ENCODE results near the gene ABCB6.

ABCB6 gene

GRCh38 chr2:219163156-219163555, 55.6 kb downstream of the ABCB6 start:
- no peak for DNase-seq

GRCh38 chr2:219161097-219161496, 57.7 kb downstream of the ABCB6 start:
- Histone ChIP-seq H3K36me3 (ENCODE audit: insufficient read depth, low read length) (peaks cover 2% of the 10 kb centered on the region; the same call in 1 of the 2 replicates), H3K9ac (ENCODE audit: low read depth, low read length) (peak overlapping the region; percentile 72), H3K9me3 (ENCODE audit: insufficient read depth, low read length, severe bottlenecking) (no peaks in the 10 kb centered on the region), H3K4me1 (ENCODE audit: insufficient read depth, low read length) (peaks cover 15% of the 10 kb centered on the region), H3K4me3 (ENCODE audit: low read depth in 1 of 2, low read length in 2 of 2) (peak overlapping the region; percentile 34 to 72; a peak in 3 of 4 replicates), H3K27me3 (ENCODE audit: insufficient read depth, low read length, poor library complexity) (no peaks in the 10 kb centered on the region), H3K4me2 (ENCODE audit: insufficient read depth, low read length) (peak overlapping the region; percentile 72), H3K27ac (ENCODE audit: low read length) (peak overlapping the region; percentile 96), H2AFZ (ENCODE audit: low read depth, low read length) (peak overlapping the region; percentile 96; the same call in 1 of the 2 replicates), H4K20me1 (ENCODE audit: insufficient read depth, low read length) (no peaks in the 10 kb centered on the region), H3K79me2 (ENCODE audit: insufficient read depth, low read length) (no peaks in the 10 kb centered on the region)
- ATAC-seq (ENCODE audit: insufficient read depth, low read depth), result no peak
- DNase-seq, result no peak
- TF ChIP-seq EZH2 (IDR thresholded peaks at IDR 0.05; ENCODE audit: borderline replicate concordance, low read depth, low read length, severe bottlenecking) (no peak), CTCF (IDR thresholded peaks at IDR 0.05; ENCODE audit: borderline replicate concordance, extremely low read depth, low read length, poor library complexity, severe bottlenecking) (no peak)

More at GRCh38 chr2:219163156-219163555, 55.6 kb downstream of the ABCB6 start:
- no peaks in the 10 kb centered on the region for H3K36me3 ChIP-seq (ENCODE audit: insufficient read depth, low read length)
- H3K4me1 ChIP-seq (ENCODE audit: insufficient read depth, low read length), result peaks cover 15% of the 10 kb centered on the region
- H3K27me3 ChIP-seq (ENCODE audit: insufficient read depth, low read length, poor library complexity), result no peaks in the 10 kb centered on the region
- H2AFZ ChIP-seq (ENCODE audit: low read depth, low read length), result no peak overlapping the region
- no peaks in the 10 kb centered on the region for H3K79me2 ChIP-seq (ENCODE audit: insufficient read depth, low read length)
- TF ChIP-seq CTCF (IDR thresholded peaks at IDR 0.05; ENCODE audit: borderline replicate concordance, extremely low read depth, low read length, poor library complexity, severe bottlenecking) (no peak), EZH2 (IDR thresholded peaks at IDR 0.05; ENCODE audit: borderline replicate concordance, low read depth, low read length, severe bottlenecking) (no peak)
- no peak overlapping the region for H3K9ac ChIP-seq (ENCODE audit: low read depth, low read length)
- H4K20me1 ChIP-seq (ENCODE audit: insufficient read depth, low read length), result no peaks in the 10 kb centered on the region
- H3K4me2 ChIP-seq (ENCODE audit: insufficient read depth, low read length), result no peak overlapping the region
- no peaks in the 10 kb centered on the region for H3K9me3 ChIP-seq (ENCODE audit: insufficient read depth, low read length, severe bottlenecking)
- no peak for ATAC-seq (ENCODE audit: insufficient read depth, low read depth)
- H3K4me3 ChIP-seq (ENCODE audit: low read depth in 1 of 2, low read length in 2 of 2), result no peak overlapping the region
- no peak overlapping the region for H3K27ac ChIP-seq (ENCODE audit: low read length)

DNA sequence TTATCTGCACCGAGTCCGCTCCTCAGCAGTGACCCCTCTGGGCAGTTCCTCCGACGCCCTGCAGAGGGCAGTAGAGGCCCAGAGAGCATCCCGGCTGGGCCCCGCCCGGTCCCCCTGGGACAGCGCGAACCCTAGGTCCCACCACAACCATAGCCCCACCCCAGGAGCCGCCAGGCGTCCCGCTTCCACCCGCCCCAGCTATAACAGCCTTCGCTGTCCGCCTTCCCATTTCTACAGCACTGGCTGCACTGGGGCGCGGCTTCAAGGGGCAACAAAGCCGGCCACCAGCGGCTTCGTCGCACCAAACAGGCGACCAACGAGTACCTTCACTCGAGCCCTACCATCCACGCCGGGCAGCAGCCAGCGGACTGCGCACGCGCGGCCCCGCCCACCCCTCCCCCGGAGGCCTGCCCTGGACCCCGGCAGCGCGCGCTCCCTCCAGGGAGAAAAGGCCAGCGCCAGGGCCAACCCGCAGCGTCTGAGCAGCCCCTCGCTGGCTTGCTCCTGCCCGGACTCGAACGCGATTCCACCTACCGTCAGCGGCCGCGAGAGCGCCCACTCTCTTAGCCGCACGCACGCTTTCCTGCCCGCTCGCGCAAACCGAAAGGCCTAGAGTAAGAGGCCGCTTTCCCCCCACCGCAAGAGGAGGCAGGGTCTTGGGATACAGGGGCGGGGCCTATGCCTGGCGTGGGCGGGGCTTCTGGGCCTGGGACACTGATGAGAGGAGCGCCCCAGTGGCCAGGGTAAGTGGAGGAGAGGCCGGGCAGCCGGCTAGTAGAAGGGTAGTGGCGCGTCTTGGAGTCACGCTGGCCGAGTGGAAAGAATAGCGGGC, 58.4 kb downstream of the ABCB6 start, which contains the start of gene NHEJ1:
Gene NHEJ1, minus strand, starts transcription at position 630 of the 832 bp plus-strand sequence. CDS start 2,453 bp downstream, outside the sequence.
- Histone ChIP-seq H4K20me1 (ENCODE audit: insufficient read depth, low read length) (no peaks in the 10 kb centered on the region), H3K36me3 (ENCODE audit: insufficient read depth, low read length) (peaks cover 2% of the 10 kb centered on the region; the same call in 1 of the 2 replicates), H3K9ac (ENCODE audit: low read depth, low read length) (peak within 1 kb of the TSS; percentile 72), H3K4me1 (ENCODE audit: insufficient read depth, low read length) (peaks cover 15% of the 10 kb centered on the region), H3K4me3 (ENCODE audit: low read depth in 1 of 2, low read length in 2 of 2) (peak within 1 kb of the TSS; percentile 34 to 72), H2AFZ (ENCODE audit: low read depth, low read length) (peak within 1 kb of the TSS; percentile 96), H3K9me3 (ENCODE audit: insufficient read depth, low read length, severe bottlenecking) (no peaks in the 10 kb centered on the region), H3K27me3 (ENCODE audit: insufficient read depth, low read length, poor library complexity) (no peaks in the 10 kb centered on the region), H3K4me2 (ENCODE audit: insufficient read depth, low read length) (peak within 1 kb of the TSS; percentile 72), H3K79me2 (ENCODE audit: insufficient read depth, low read length) (no peaks in the 10 kb centered on the region), H3K27ac (ENCODE audit: low read length) (peak within 1 kb of the TSS; percentile 96)
- DNase-seq (peak; percentile 93), ATAC-seq (ENCODE audit: insufficient read depth, low read depth) (peak; percentile 85)
- TF ChIP-seq EZH2 (IDR thresholded peaks at IDR 0.05; ENCODE audit: borderline replicate concordance, low read depth, low read length, severe bottlenecking) (no peak), CTCF (IDR thresholded peaks at IDR 0.05; ENCODE audit: borderline replicate concordance, extremely low read depth, low read length, poor library complexity, severe bottlenecking) (peak; percentile 96)

Data from DND-41 (cell line).